Measurements from ENCODE around the gene EFHC2. TPM values are rescaled to one million over a fixed set of nuclear protein-coding genes. Genes with fewer than 3 reads are reported as not detected.
A peak's percentile ranks its signal among the peaks of the same experiment; 100 is the strongest.

Gene EFHC2
- total RNA-seq, 1 experiment from 2014 or later, result not detected

DNA sequence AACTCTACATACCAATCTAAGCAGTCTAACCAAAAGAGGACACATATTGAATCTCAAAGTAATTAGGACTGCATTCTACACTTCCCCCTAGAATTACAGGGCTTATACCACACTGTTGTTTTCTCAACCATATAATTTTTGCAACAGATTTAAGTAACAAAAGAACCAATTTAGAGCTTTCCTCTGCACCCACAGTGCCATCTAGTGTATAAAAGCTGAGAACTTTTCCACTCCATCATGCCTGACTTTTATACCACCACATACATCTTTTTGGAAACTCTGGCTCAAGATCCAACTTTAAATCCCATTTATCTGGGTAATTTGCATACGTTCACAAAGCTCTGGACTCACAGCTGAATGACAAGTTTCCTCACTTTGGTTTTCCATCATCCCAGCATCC, 99.5 kb downstream of the EFHC2 start:
- H3K4me2 ChIP-seq (ENCODE audit: low read length), result no peak overlapping the region
- no peaks in the 10 kb centered on the region for H4K20me1 ChIP-seq (ENCODE audit: insufficient read depth)
- H3K4me3 ChIP-seq (replicated peaks in 1 of 2; ENCODE audit: low read depth in 1 of 2, low read length in 2 of 2), result no peak overlapping the region
- ATAC-seq (no peak), DNase-seq (ENCODE audit: low read depth, low spot score) (peak; percentile 12)
- no peaks in the 10 kb centered on the region for H3K36me3 ChIP-seq (ENCODE audit: control insufficient read depth in 1 of 2, insufficient read depth in 2 of 2, low read length in 2 of 2)
- ChIA-PET CTCF (interaction anchor here (0.7 to 3.7 kb wide), 7 partner anchors 9 to 407 kb away, joined by 3 to 47 read pairs (median 3); no protein-coding TSS in a partner anchor), POLR2A (no interaction called here), RAD21 (ENCODE audit: low non-redundant PET in 1 of 2, low total read pairs in 2 of 2, uncharacterized antibody in 2 of 2, unreplicated experiment in 2 of 2) (interaction anchor here (0.6 to 2.7 kb wide), 3 partner anchors 275 to 286 kb away, joined by 3 to 12 read pairs (median 10); no protein-coding TSS in a partner anchor)
- H3K9me2 ChIP-seq (ENCODE audit: insufficient read depth), result no peaks in the 10 kb centered on the region
- intact Hi-C loops (cut with micrococcal nuclease), result loop anchor here (1.0 kb wide), 1 partner anchor 286 kb away; no protein-coding TSS in a partner anchor
- H3K79me2 ChIP-seq (ENCODE audit: insufficient read depth, low read length), result no peaks in the 10 kb centered on the region
- no peak overlapping the region for H3K27ac ChIP-seq (ENCODE audit: low read depth, low read length)
- H3K9ac ChIP-seq (ENCODE audit: low read length), result no peak overlapping the region
- no peaks in the 10 kb centered on the region for H3K9me3 ChIP-seq (ENCODE audit: control insufficient read depth in 1 of 2, insufficient read depth in 1 of 2, low read depth in 1 of 2, low read length in 2 of 2)
- no peaks in the 10 kb centered on the region for H3K4me1 ChIP-seq (ENCODE audit: control insufficient read depth in 1 of 2, insufficient read depth in 2 of 2, low read length in 2 of 2)
- no peak for TF ChIP-seq SP1 (IDR thresholded peaks at IDR 0.05; ENCODE audit: low read depth)
- TF ChIP-seq, protein P1, sequence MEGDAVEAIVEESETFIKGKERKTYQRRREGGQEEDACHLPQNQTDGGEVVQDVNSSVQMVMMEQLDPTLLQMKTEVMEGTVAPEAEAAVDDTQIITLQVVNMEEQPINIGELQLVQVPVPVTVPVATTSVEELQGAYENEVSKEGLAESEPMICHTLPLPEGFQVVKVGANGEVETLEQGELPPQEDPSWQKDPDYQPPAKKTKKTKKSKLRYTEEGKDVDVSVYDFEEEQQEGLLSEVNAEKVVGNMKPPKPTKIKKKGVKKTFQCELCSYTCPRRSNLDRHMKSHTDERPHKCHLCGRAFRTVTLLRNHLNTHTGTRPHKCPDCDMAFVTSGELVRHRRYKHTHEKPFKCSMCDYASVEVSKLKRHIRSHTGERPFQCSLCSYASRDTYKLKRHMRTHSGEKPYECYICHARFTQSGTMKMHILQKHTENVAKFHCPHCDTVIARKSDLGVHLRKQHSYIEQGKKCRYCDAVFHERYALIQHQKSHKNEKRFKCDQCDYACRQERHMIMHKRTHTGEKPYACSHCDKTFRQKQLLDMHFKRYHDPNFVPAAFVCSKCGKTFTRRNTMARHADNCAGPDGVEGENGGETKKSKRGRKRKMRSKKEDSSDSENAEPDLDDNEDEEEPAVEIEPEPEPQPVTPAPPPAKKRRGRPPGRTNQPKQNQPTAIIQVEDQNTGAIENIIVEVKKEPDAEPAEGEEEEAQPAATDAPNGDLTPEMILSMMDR (IDR thresholded peaks at IDR 0.05 in 2 of 3, conservative IDR thresholded peaks at IDR 0.05 in 1 of 3; ENCODE audit: borderline replicate concordance in 1 of 3, insufficient read depth in 1 of 3, low read depth in 2 of 3, low read length in 2 of 3), result peak; percentile 40 to 53 (median 52); a peak in 4 of 6 replicates
- peak; percentile 72 for TF ChIP-seq RAD21 (IDR thresholded peaks at IDR 0.05; ENCODE audit: low read depth)
- H2AFZ ChIP-seq (ENCODE audit: low read depth, low read length, poor library complexity, severe bottlenecking), result peak overlapping the region; percentile 78
- BruUV-seq (replicated peaks), result no TSS peak
- no peaks in the 10 kb centered on the region for H3K27me3 ChIP-seq (ENCODE audit: insufficient read depth, low read length)

- no peaks in the 10 kb centered on the region for H3K9me3 ChIP-seq (ENCODE audit: control insufficient read depth in 1 of 2, insufficient read depth in 1 of 2, low read depth in 1 of 2, low read length in 2 of 2)
- no peaks in the 10 kb centered on the region for H3K27me3 ChIP-seq (ENCODE audit: insufficient read depth, low read length)
- intact Hi-C loops (cut with micrococcal nuclease), result no loop called here
- H3K4me2 ChIP-seq (ENCODE audit: low read length), result no peak overlapping the region
- H2AFZ ChIP-seq (ENCODE audit: low read depth, low read length, poor library complexity, severe bottlenecking), result no peak overlapping the region
- no peaks in the 10 kb centered on the region for H4K20me1 ChIP-seq (ENCODE audit: insufficient read depth)
- H3K9me2 ChIP-seq (ENCODE audit: insufficient read depth), result no peaks in the 10 kb centered on the region
- H3K36me3 ChIP-seq (ENCODE audit: control insufficient read depth in 1 of 2, insufficient read depth in 2 of 2, low read length in 2 of 2), result no peaks in the 10 kb centered on the region
- H3K79me2 ChIP-seq (ENCODE audit: insufficient read depth, low read length), result no peaks in the 10 kb centered on the region
- POLR2A ChIA-PET, result no interaction called here
- CTCF ChIA-PET, result interaction anchor here (3.7 kb wide), 1 partner anchor 282 kb away, joined by 47 read pairs; no protein-coding TSS in a partner anchor
- RAD21 ChIA-PET (ENCODE audit: low non-redundant PET in 1 of 2, low total read pairs in 2 of 2, uncharacterized antibody in 2 of 2, unreplicated experiment in 2 of 2), result no interaction called here
- no peak overlapping the region for H3K27ac ChIP-seq (ENCODE audit: low read depth, low read length)
- H3K9ac ChIP-seq (ENCODE audit: low read length), result no peak overlapping the region
- no peak overlapping the region for H3K4me3 ChIP-seq (replicated peaks in 1 of 2; ENCODE audit: low read depth in 1 of 2, low read length in 2 of 2)
- ATAC-seq, result no peak
- no TSS peak for BruUV-seq (replicated peaks)
- no peak for DNase-seq (ENCODE audit: low read depth, low spot score)
- no peaks in the 10 kb centered on the region for H3K4me1 ChIP-seq (ENCODE audit: control insufficient read depth in 1 of 2, insufficient read depth in 2 of 2, low read length in 2 of 2)
- no peak for TF ChIP-seq REST (IDR thresholded peaks at IDR 0.05; ENCODE audit: low read depth)
- no peak for TF ChIP-seq JUND (IDR thresholded peaks at IDR 0.05)
- no peak for TF ChIP-seq ZFX (IDR thresholded peaks at IDR 0.05)
- no peak for TF ChIP-seq POLR2A (IDR thresholded peaks at IDR 0.05; ENCODE audit: borderline replicate concordance, extremely low read depth, insufficient read depth, insufficient read length)
- TF ChIP-seq, protein P1 (IDR thresholded peaks at IDR 0.05 in 2 of 3, conservative IDR thresholded peaks at IDR 0.05 in 1 of 3; ENCODE audit: borderline replicate concordance in 1 of 3, insufficient read depth in 1 of 3, low read depth in 2 of 3, low read length in 2 of 3), result no peak
- TF ChIP-seq POLR2AphosphoS5 (IDR thresholded peaks at IDR 0.05; ENCODE audit: low read depth, low read length), result no peak
- no peak for TF ChIP-seq ELF1 (IDR thresholded peaks at IDR 0.05; ENCODE audit: borderline replicate concordance, low read depth)
- no peak for TF ChIP-seq EZH2phosphoT487 (IDR thresholded peaks at IDR 0.05; ENCODE audit: borderline replicate concordance)
- TF ChIP-seq SRF (IDR thresholded peaks at IDR 0.05; ENCODE audit: low read depth), result no peak
Measured at GRCh38 chrX:44241546-44241945, 101.9 kb downstream of the EFHC2 start.
